CD4-positive, alpha-beta T cell treated with Interleukin-1 beta for 1 hour (primary cell): ENCODE data around the gene PIM3.

Source experiments
- DNase-seq, 2 donors: peaks; one replicate each; pipeline ENCODE4 v3.0.0-alpha.2; 2020 to 2022

PIM3 gene

DNA sequence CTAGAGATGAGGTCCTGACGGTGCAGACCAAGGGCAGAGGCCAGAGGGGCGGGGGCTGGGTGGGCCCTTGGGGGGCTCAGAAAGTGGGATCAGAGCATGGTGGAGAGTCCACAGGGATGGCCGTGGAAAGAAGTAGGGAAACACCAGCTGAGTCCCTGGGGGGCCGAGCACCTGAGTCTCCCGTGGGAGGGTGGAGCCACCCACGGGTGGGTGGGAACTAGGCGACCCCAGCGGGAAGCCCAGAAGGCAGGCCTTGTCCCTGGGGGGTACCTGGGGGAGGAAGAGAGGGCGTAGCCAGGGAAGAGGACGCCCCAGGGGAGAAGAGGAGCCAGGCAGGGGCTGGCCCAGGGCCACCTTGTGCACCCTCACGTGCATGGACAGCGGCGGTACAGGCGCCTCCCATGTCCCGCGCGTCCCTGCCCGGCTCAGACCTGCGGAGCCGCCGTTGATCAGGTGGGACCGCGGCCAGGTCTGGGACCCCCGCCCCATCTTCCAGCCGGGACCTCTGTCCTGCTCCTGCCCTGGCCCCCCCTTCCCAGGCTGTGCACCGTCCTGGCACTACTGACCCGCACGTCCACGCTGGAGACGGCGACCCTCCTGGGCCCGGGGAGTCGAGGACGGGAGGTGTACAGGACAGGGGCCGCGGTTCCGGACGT lies 31.9 kb upstream of the PIM3 start:
- no peak for DNase-seq

DNA sequence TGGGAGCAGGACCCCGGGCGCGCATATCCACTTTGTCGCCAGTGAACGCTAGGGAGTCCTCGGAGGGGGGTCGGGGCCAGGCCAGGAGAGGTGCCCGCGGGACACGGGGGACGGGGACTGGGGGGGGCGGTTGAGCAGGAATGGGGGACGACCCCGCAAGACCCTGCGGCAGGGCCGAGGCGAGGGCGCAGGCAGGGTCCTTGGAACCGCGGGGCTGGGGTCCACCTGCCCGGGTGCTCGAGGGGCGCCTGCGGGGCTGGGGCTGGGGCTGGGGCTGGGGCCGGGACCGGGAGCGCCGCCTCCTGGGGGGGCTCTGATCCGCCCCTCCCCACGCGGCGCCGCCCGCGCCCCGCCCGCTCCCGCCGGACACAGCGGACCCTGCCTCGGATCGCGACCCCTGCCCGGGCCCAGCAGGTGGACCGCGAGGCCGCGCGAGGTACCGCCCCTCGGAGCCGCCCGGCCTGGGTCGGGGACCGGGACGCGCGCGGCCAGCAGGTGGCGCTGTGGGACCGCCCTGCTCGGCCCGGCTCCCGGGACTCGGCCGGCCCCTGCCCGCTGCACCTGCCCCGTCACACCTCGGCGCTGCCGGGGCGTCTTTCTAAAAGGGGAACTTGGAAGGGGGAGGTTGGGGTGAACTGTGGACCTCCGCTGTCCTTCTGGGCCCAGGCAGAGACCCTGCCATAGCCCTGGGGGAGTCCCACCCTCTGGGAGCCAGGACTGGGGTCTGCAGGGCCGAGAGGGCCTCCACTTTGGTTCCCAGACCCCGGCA lies 31.2 kb upstream of the PIM3 start:
- peak; percentile 79 to 81 for DNase-seq

GRCh38 chr22:49929994-49930575 lies 30.5 kb upstream of the PIM3 start:
- DNase-seq: no peak

DNA sequence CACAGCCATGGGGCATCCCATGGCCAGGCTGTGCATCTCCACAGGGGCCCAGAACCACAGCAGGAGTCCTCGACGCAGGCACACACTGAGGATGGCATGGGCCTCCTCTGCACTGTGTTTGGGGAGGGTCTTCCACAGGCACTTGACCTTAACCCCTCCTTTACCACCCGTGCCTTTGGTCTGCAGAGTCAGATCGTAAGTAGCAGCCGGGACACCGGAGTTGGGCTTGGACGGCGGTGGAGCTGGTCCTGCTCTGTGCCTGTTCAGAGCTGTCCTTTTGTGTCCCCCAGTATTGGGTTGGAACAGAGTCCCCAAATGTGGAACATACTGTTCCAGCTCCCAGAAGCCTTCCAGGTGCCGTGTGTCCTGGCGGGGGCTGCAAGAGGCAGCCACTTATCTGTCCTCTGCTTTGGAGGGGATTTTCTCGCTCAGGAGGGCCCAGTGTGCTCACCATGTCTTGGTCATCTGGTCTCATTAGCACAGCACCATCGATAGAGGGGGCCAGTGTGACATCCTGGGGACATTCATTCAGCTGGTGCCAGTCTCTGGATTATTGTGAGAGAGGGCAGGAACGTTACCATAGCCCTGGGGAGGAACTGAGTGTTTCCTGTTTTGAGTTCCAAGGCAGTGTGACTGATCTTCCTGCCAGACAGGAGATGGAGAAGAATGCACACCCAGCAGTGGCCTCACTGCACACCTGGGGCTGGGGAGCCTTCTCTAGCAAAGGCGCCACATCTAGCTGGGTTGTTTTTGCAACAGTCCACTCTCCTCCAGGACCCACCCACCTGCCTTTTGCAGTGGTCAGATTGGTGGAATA lies 29.8 kb upstream of the PIM3 start:
- DNase-seq: peak; percentile 63 to 80

- no peak for DNase-seq
Observed at GRCh38 chr22:49933236-49934159, 27.1 kb upstream of the PIM3 start.

GRCh38 chr22:49934160-49934890 lies 26.2 kb upstream of the PIM3 start:
- peak; percentile 57 to 79 for DNase-seq

DNA sequence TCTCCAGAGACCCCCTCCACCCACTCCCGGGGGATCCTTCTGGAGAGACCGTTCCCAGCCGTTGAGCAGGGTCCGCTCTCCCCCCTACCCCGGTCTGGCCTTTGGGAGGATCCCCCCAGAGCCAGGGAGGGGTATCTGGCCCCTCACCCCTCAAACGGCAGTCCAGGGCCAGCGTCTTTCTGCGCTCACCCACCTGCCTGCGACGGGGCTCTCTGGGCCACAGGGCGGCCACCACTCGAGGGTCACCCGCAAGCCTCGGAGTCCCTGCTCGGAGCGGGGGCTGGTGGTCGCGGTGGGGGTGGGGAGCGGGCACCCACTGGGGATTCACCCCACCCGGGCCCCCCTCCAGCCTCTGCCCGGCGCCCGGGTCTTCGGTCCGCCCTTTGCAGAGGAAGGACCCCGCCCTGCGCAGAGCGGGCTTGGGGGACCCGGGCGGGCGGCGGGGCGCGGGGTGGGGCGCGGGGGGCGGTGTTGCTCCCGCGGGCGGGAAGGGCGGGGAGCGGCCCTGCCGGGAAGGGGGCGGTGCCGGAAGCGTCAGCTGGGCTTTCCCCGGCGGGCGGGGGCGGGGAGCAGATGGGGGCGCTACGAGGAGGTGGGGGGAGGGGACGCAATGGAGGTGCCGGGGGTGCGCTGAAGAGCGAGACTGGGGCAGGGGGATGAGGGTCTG lies 25.5 kb upstream of the PIM3 start:
- peak; percentile 90 to 91 for DNase-seq

DNA sequence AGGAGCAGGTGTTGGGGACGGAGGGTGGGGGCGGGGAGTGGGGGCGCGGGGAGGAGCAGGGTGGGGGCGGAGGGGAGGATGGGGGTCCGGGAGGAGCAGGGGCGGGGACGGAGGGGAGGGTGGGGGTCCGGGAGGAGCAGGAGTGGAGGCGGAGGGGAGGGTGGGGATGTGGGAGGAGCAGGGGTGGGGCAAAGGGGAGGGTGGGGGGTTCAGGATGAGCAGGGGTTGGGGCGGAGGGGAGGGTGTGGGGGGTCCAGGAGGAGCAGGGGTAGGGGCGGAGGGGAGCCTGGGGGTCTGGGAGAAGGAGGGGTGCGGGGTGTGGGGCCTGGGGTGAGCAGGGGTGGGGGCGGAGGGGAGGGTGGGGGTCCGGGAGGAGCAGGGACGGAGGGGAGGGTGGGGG lies 25.0 kb upstream of the PIM3 start:
- no peak for DNase-seq

DNA sequence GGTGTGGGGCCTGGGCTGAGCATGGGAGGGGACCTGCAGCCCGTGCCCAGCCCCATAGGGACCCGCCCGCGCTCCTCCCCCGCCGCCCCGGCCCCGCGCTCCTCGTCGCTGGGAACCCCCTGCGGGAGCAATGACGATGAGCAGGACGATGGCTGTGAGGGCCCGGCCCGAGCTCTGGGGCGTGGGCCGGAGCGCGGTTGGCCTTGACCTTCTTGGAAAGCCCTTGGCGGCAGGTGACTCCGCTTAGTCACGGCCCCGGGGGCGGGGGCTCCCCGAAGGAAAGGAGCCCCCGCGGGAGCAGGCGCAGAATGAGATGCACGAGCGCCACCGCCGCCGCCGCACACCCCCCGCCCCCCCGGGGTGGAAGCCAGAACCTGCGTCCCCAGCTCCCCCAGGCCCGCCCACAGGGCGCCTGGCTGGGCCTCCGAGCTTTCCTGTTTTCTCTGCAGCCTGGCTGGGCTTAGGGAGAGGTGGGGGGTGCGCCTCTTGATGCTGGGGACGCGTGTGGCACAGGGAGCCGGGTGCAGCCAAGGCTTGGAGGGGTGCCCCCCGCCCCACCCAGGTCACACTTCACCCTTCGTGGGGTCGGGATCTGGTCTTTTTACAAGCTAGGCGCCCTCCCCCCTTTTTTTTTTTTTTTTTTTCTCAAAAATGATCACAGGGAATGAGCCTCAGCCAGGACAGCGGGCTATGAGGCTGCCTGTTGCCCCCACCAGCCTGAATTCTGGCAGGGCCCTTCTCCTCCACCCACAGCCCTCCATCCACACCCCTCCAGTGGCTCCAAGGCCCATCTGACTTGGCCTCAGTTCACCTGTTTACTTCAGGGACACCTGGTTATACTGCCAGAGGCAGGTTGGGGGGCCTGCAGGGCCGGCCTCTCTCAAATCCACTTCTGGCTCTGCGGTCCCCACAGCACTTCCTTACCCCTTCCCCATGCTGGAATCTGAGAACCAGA lies 24.3 kb upstream of the PIM3 start:
- peak; percentile 94 to 96 for DNase-seq

DNA sequence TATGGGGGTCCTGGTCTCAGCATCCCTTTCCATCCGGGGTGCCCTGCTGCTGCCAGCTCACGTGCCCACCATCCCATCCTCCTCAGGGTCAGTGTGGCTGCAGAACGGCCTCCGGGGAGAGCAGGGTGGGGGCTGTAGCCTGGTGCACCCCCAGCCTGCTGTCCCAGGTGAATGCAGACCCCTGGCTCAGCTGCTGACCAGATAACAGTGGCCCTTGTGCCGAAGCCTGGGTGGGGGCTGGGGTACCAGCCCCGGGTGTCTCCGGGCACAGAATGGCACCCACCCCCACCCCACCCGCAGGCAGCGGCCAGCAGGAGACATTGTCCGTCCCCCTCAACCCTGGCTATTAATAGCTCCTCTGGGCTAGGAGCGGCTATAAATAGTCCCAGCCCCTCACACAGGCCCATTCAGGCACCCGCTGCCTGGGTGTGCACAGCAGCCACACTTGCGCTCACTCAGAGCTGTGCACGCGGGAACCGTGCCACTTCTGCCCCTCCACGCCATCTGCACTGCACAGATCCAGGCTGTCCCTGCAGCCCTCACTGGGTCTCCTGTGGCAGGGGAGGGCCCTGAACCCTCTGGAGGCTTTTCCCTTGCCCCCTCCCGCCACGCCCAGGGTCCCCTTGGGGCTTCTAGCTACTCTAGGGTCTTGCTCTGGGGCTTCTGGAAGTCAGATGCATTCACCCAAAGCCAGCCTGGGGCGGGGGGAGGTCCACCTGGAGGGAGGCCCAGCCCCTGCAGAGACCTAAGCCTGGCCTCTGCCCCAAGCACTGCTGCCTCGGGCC lies 23.4 kb upstream of the PIM3 start:
- DNase-seq: no peak

DNA sequence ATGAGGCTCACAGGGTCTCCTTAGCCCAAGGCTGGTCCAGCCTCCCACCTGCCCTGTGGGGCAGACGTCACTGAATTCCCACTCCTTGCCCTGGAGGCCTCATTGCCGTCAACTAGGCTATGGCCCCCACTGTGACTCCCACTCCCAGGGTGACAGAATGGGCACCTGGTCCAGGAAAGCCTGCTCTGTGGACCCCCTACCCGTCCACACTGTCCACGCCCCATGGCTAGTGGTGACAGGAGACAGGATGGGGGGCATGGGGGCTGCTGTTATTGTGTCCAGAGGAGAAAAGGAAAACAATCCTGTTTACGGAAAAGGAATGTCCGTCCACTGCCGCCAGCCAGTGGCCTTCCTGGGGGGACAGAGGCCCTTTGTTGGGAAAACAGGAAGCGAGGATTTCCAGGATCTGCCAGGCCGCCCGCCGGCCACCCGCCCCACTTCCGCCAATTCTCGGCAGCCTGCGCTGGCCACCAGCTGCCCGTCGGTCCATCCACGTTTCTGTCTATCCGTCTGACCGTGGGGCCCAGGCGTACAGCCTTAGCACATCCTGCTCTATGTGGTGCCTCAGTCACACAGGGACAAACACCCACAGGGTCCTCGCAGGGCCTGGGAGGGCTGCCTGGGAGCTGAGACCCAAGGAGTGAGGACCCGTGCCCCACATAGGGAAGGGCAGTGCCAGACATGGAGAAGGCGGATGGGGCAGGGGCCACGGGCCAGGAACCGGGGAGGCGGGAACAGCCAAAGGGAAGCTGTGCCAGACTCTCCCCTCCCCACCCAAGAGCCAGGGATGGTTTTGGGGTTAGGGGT lies 22.6 kb upstream of the PIM3 start:
- no peak for DNase-seq

GRCh38 chr22:49938565-49939136 lies 21.9 kb upstream of the PIM3 start:
- no peak for DNase-seq

DNA sequence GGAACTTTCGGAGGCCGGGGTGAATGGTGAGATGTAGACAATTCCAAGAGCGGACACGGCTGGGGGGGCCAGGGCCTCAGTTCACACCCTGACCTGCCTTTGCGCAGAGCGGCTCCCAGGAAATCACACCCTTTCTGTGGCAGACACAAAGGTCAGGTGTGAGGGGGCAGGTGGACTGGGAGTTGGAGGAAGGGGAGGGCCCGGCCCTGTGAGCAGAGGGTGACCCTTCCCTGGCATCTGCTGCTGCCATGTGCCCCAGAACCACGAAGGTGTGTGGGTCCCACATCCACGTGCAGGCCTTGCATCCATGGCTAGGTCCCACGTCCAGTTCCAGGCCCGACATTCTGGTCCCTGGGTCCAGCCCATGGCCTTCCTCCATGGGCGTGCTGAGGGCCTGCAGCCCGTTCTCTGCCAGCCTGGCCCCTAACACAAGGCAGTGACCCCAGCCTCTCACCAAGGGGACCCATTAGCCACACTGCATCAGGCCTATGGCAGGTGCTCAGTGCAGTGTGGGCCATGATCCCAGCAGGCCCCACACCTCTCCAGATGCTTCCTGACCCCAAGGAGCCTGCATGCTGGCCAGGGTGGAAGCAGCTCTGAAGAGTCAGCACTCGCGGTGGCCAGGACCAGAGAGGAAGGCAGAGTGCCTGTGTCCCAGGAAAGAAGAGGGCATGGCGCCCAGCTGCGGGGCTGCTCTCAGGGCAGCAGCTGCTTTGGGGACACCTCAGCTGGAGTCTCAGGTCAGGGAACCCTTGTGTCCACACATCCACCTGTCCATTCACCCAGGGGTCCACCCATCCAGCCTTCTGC lies 18.9 kb upstream of the PIM3 start:
- no peak for DNase-seq

DNA sequence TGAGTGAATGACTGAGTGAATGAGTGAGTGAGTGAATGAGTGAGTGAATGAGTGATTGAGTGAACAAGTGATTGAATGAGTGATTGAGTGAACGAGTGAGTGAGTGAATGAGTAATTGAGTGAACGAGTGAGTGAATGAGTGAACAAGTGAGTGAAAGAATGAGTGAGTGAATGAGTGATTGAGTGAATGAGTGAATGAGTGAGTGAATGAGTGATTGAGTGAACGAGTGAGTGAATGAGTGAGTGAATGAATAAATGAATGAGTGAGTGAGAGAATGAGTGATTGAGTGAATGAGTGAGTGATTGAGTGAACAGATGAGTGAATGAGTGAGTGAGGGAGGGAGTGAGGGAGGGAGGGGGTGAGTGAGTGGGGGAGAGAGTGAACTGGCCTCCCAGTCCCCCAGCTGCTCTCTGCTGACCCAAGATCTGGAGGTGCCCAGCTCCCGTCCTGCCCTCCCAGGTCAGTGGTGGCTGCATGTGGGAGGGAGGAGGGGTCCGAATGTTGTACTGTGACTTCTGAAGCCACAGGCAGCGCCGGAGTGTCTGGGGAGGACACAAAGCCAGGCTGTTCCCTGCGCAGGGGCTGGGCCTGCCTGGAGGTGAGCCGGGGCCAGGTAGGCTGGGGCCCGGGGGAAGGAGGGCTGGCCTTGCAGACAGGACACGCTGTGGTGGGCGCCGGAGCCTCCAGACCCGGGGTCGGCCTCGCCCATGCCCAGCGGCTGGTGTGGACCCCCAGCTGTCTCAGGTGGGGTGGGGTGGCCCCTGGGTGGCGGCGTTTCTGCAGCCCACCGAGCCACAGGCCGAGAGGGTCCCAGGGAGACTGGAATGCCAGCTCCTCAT lies 17.8 kb upstream of the PIM3 start:
- no peak for DNase-seq

- DNase-seq: no peak
Observed at GRCh38 chr22:49943405-49943765, 17.2 kb upstream of the PIM3 start.
